Kidney epithelial cell (primary cell): ENCODE measurements around the gene MROH9. TPM values are rescaled to one million over a fixed set of nuclear protein-coding genes. Genes with fewer than 3 reads are reported as not detected.

Source experiments
- DNase-seq: peaks from one replicate; pipeline ENCODE4 v3.0.0-alpha.2; 2010; ENCODE audit warnings: low read depth
- H3K27me3 ChIP-seq: 2 replicates; pipeline ENCODE4 v1.6.0; 2011; ENCODE audit warnings: low read length; ENCODE audit not compliant: control insufficient read depth, insufficient read depth
- H3K36me3 ChIP-seq: 2 replicates; pipeline ENCODE4 v1.5.1; 2011; ENCODE audit warnings: low read length; ENCODE audit not compliant: control insufficient read depth, insufficient read depth
- H3K4me3 ChIP-seq: 2 replicates; pipeline ENCODE4 v1.5.1; 2011; ENCODE audit warnings: low read depth, mild to moderate bottlenecking, control low read depth, low read length
- total RNA-seq: library from RNA; depleted of rRNA; stranded (reverse); fragments of >200 nt; gene quantifications from 2 replicates; pipeline ENCODE4 v1.2.3, GENCODE V29; 2015
- TF ChIP-seq, protein P1 (sequence below): IDR thresholded peaks from 2 replicates; pipeline ENCODE4 v1.5.1; 2011; ENCODE audit warnings: mild to moderate bottlenecking, moderate library complexity, low read length, control low read depth, inconsistent platforms; ENCODE audit not compliant: insufficient read depth, poor library complexity, severe bottlenecking

Gene MROH9
- total RNA-seq, 1 donor from 2014 or later = not detected

DNA sequence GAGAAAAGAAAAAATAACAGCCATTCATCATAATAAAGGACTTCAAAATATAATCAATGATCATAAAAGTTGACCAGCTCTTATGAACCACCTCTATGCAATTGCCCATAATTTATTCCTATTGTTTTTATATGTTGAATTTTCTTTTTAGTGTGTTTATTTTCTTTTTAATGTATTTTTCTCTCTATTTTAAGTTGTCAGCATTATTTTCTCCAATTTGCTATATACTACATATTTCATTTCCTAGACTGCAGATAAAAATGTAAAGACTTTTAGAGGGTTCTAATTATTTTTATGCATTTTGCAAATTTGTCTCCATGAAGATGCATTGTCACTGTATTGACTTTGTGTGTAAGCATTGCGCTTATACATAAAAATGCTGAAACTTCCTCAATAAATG is 58.4 kb downstream of the MROH9 start:
- no peaks in the 10 kb centered on the region for H3K36me3 ChIP-seq
- no peak overlapping the region for H3K4me3 ChIP-seq
- no peaks in the 10 kb centered on the region for H3K27me3 ChIP-seq
- TF ChIP-seq, protein P1, sequence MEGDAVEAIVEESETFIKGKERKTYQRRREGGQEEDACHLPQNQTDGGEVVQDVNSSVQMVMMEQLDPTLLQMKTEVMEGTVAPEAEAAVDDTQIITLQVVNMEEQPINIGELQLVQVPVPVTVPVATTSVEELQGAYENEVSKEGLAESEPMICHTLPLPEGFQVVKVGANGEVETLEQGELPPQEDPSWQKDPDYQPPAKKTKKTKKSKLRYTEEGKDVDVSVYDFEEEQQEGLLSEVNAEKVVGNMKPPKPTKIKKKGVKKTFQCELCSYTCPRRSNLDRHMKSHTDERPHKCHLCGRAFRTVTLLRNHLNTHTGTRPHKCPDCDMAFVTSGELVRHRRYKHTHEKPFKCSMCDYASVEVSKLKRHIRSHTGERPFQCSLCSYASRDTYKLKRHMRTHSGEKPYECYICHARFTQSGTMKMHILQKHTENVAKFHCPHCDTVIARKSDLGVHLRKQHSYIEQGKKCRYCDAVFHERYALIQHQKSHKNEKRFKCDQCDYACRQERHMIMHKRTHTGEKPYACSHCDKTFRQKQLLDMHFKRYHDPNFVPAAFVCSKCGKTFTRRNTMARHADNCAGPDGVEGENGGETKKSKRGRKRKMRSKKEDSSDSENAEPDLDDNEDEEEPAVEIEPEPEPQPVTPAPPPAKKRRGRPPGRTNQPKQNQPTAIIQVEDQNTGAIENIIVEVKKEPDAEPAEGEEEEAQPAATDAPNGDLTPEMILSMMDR = no peak
- no peak for DNase-seq

- DNase-seq = no peak
- no peaks in the 10 kb centered on the region for H3K36me3 ChIP-seq
- TF ChIP-seq, protein P1 = no peak
Measured at GRCh38 chr1:171014880-171015279, 79.5 kb downstream of the MROH9 start.

GRCh38 chr1:171017426-171017825 is 82.1 kb downstream of the MROH9 start:
- H3K4me3 ChIP-seq = no peak overlapping the region
- TF ChIP-seq, protein P1 = no peak
- no peak for DNase-seq
- no peaks in the 10 kb centered on the region for H3K27me3 ChIP-seq
- H3K36me3 ChIP-seq = no peaks in the 10 kb centered on the region

More at GRCh38 chr1:171014880-171015279, 79.5 kb downstream of the MROH9 start:
- Histone ChIP-seq H3K4me3 (no peak overlapping the region), H3K27me3 (no peaks in the 10 kb centered on the region)

- TF ChIP-seq, protein P1 = no peak
- DNase-seq = no peak
- Histone ChIP-seq H3K4me3 (no peak overlapping the region), H3K27me3 (no peaks in the 10 kb centered on the region), H3K36me3 (no peaks in the 10 kb centered on the region)
Measured at GRCh38 chr1:171019971-171020370, 84.6 kb downstream of the MROH9 start.

DNA sequence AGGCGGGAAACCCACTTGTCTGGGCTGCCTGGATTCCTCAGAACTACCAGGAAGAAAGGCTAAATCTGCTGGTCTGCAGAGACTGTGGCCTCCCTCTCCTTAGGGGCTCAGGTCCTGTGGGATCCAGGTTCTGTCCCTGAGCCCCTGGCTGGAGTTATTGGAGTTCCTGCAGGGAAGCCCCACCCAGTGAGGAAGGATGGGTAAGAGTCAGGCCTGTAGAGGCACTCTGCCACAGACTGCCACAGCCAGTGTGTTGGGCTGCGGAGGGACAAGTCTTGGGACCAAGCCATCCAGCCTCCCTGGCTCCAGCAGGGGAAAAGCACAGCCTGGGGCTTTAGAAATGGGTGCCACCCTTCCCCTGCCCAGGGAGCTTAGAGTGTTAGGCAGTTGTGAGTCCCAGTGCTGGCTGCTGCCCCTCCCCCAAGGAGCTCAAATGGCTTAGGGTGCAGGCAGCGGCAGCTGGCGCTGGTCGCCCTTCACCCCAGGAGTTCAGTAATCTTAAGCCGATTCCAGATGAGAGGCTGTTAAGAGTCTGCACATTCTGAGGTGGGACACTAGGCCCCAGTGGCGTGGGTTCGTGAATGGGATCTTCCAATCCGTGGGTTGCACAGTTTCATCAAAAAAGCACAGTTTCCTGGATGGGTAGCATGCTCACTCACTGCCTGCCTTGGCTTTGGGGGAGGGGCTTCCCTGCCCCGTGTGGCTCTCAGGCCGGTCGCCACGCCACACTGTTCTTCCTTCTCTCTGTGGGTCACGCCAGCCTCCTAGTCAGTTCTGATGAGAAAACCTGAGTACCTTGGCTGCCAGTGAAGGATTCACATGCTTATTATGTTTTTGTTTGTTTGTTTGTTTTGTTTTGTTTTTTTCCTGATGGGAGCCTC is 97.7 kb downstream of the MROH9 start:
- TF ChIP-seq, protein P1 = no peak
- no peak for DNase-seq
- no peaks in the 10 kb centered on the region for H3K27me3 ChIP-seq
- H3K4me3 ChIP-seq = no peak overlapping the region
- no peaks in the 10 kb centered on the region for H3K36me3 ChIP-seq
